ENCODE measurements around the gene NUBP2. TPM values are rescaled to one million over a fixed set of nuclear protein-coding genes. Genes with fewer than 3 reads are reported as not detected.

Gene NUBP2
- total RNA-seq, 1 experiment from 2014 or later = 89.2 TPM

- no peak for DNase-seq (ENCODE audit: low spot score)
- ChIA-PET POLR2A (no interaction called here), CTCF (no interaction called here)
- no peak for TF ChIP-seq ZNF425 (CRISPR knock-in tag; conservative IDR thresholded peaks at IDR 0.05)
- no peak for TF ChIP-seq HMGXB4 (CRISPR knock-in tag; IDR thresholded peaks at IDR 0.05)
- TF ChIP-seq FOXP1 (CRISPR knock-in tag; IDR thresholded peaks at IDR 0.05; ENCODE audit: borderline replicate concordance) = no peak
- TF ChIP-seq GTF2I (CRISPR knock-in tag; conservative IDR thresholded peaks at IDR 0.05) = no peak
- no peak for TF ChIP-seq ETV6 (CRISPR knock-in tag; IDR thresholded peaks at IDR 0.05)
- no peak for TF ChIP-seq ZNF416 (CRISPR knock-in tag; IDR thresholded peaks at IDR 0.05)
- TF ChIP-seq ZNF121 (CRISPR knock-in tag; IDR thresholded peaks at IDR 0.05) = no peak
- no peak for TF ChIP-seq NR3C1 (CRISPR knock-in tag; conservative IDR thresholded peaks at IDR 0.05; ENCODE audit: low read depth)
- TF ChIP-seq GABPB1 (CRISPR knock-in tag; IDR thresholded peaks at IDR 0.05) = no peak
- no peak for TF ChIP-seq ZBTB21 (CRISPR knock-in tag; IDR thresholded peaks at IDR 0.05; ENCODE audit: borderline replicate concordance)
- TF ChIP-seq SOX15 (CRISPR knock-in tag; IDR thresholded peaks at IDR 0.05) = no peak
- TF ChIP-seq ESRRA (CRISPR knock-in tag; IDR thresholded peaks at IDR 0.05; ENCODE audit: borderline replicate concordance) = no peak
- no peak for TF ChIP-seq STAT6 (CRISPR knock-in tag; conservative IDR thresholded peaks at IDR 0.05; ENCODE audit: low read depth)
- TF ChIP-seq, protein P1, sequence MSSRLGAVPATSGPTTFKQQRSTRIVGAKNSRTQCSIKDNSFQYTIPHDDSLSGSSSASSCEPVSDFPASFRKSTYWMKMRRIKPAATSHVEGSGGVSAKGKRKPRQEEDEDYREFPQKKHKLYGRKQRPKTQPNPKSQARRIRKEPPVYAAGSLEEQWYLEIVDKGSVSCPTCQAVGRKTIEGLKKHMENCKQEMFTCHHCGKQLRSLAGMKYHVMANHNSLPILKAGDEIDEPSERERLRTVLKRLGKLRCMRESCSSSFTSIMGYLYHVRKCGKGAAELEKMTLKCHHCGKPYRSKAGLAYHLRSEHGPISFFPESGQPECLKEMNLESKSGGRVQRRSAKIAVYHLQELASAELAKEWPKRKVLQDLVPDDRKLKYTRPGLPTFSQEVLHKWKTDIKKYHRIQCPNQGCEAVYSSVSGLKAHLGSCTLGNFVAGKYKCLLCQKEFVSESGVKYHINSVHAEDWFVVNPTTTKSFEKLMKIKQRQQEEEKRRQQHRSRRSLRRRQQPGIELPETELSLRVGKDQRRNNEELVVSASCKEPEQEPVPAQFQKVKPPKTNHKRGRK (CRISPR knock-in tag; IDR thresholded peaks at IDR 0.05; ENCODE audit: borderline replicate concordance) = no peak
- H3K27me3 Mint-ChIP-seq (ENCODE audit: low read depth) = no peaks in the 10 kb centered on the region
- no peaks in the 10 kb centered on the region for H3K9me3 Mint-ChIP-seq
- ATAC-seq = no peak
- H3K36me3 Mint-ChIP-seq = peaks cover 3% of the 10 kb centered on the region; the same call in 1 of the 2 replicates
- no peak overlapping the region for H3K27ac Mint-ChIP-seq
- H3K4me1 Mint-ChIP-seq = no peaks in the 10 kb centered on the region
- H3K4me3 Mint-ChIP-seq = no peak overlapping the region
Observed at GRCh38 chr16:1758923-1759322, 23.8 kb upstream of the NUBP2 start.

GRCh38 chr16:1759511-1759910 lies 23.2 kb upstream of the NUBP2 start:
- DNase-seq (ENCODE audit: low spot score) (no peak), ATAC-seq (no peak)
- Mint-ChIP-seq H3K4me1 (no peaks in the 10 kb centered on the region), H3K36me3 (peaks cover 3% of the 10 kb centered on the region; the same call in 1 of the 2 replicates), H3K4me3 (no peak overlapping the region), H3K9me3 (no peaks in the 10 kb centered on the region), H3K27ac (no peak overlapping the region), H3K27me3 (ENCODE audit: low read depth) (no peaks in the 10 kb centered on the region)
- POLR2A ChIA-PET = no interaction called here
- CTCF ChIA-PET = no interaction called here
- no peak for TF ChIP-seq NR3C1 (CRISPR knock-in tag; conservative IDR thresholded peaks at IDR 0.05; ENCODE audit: low read depth)
- no peak for TF ChIP-seq ZNF671 (CRISPR knock-in tag; IDR thresholded peaks at IDR 0.05)
- no peak for TF ChIP-seq ZNF425 (CRISPR knock-in tag; conservative IDR thresholded peaks at IDR 0.05)
- no peak for TF ChIP-seq SMAD3 (CRISPR knock-in tag; IDR thresholded peaks at IDR 0.05; ENCODE audit: borderline replicate concordance)
- TF ChIP-seq CDX4 (CRISPR knock-in tag; IDR thresholded peaks at IDR 0.05; ENCODE audit: borderline replicate concordance) = no peak
- TF ChIP-seq, protein P2, sequence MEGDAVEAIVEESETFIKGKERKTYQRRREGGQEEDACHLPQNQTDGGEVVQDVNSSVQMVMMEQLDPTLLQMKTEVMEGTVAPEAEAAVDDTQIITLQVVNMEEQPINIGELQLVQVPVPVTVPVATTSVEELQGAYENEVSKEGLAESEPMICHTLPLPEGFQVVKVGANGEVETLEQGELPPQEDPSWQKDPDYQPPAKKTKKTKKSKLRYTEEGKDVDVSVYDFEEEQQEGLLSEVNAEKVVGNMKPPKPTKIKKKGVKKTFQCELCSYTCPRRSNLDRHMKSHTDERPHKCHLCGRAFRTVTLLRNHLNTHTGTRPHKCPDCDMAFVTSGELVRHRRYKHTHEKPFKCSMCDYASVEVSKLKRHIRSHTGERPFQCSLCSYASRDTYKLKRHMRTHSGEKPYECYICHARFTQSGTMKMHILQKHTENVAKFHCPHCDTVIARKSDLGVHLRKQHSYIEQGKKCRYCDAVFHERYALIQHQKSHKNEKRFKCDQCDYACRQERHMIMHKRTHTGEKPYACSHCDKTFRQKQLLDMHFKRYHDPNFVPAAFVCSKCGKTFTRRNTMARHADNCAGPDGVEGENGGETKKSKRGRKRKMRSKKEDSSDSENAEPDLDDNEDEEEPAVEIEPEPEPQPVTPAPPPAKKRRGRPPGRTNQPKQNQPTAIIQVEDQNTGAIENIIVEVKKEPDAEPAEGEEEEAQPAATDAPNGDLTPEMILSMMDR (IDR thresholded peaks at IDR 0.05) = no peak
- no peak for TF ChIP-seq SOX15 (CRISPR knock-in tag; IDR thresholded peaks at IDR 0.05)
- TF ChIP-seq, protein P1 (CRISPR knock-in tag; IDR thresholded peaks at IDR 0.05; ENCODE audit: borderline replicate concordance) = no peak
